Measurements from ENCODE around the gene TECTA.

The TECTA gene

GRCh38 chr11:121109471-121109870, 8.4 kb downstream of the TECTA start:
- H3K4me3 ChIP-seq (ENCODE audit: low read depth in 1 of 2, low read length in 2 of 2): no peak overlapping the region
- no peaks in the 10 kb centered on the region for H3K4me1 ChIP-seq (ENCODE audit: insufficient read depth, low read length)
- no peak overlapping the region for H3K4me2 ChIP-seq (ENCODE audit: insufficient read depth, low read length)
- ATAC-seq (ENCODE audit: insufficient read depth, low read depth) (no peak), DNase-seq (no peak)
- no peaks in the 10 kb centered on the region for H3K36me3 ChIP-seq (ENCODE audit: insufficient read depth, low read length)
- no peaks in the 10 kb centered on the region for H3K79me2 ChIP-seq (ENCODE audit: insufficient read depth, low read length)
- H3K27ac ChIP-seq (ENCODE audit: low read length): no peak overlapping the region
- no peaks in the 10 kb centered on the region for H4K20me1 ChIP-seq (ENCODE audit: insufficient read depth, low read length)
- H3K27me3 ChIP-seq (ENCODE audit: insufficient read depth, low read length, poor library complexity): peaks cover 17% of the 10 kb centered on the region
- no peak for TF ChIP-seq EZH2 (IDR thresholded peaks at IDR 0.05; ENCODE audit: borderline replicate concordance, low read depth, low read length, severe bottlenecking)
- no peak for TF ChIP-seq CTCF (IDR thresholded peaks at IDR 0.05; ENCODE audit: borderline replicate concordance, extremely low read depth, low read length, poor library complexity, severe bottlenecking)
- H3K9me3 ChIP-seq (ENCODE audit: insufficient read depth, low read length, severe bottlenecking): no peaks in the 10 kb centered on the region
- H3K9ac ChIP-seq (ENCODE audit: low read depth, low read length): no peak overlapping the region
- H2AFZ ChIP-seq (ENCODE audit: low read depth, low read length): no peak overlapping the region

- TF ChIP-seq CTCF (IDR thresholded peaks at IDR 0.05; ENCODE audit: borderline replicate concordance, extremely low read depth, low read length, poor library complexity, severe bottlenecking) (no peak), EZH2 (IDR thresholded peaks at IDR 0.05; ENCODE audit: borderline replicate concordance, low read depth, low read length, severe bottlenecking) (no peak)
- DNase-seq (no peak), ATAC-seq (ENCODE audit: insufficient read depth, low read depth) (no peak)
- no peaks in the 10 kb centered on the region for H3K4me1 ChIP-seq (ENCODE audit: insufficient read depth, low read length)
- H3K4me2 ChIP-seq (ENCODE audit: insufficient read depth, low read length): no peak overlapping the region
- no peak overlapping the region for H3K9ac ChIP-seq (ENCODE audit: low read depth, low read length)
- no peaks in the 10 kb centered on the region for H3K79me2 ChIP-seq (ENCODE audit: insufficient read depth, low read length)
- no peak overlapping the region for H3K27ac ChIP-seq (ENCODE audit: low read length)
- H2AFZ ChIP-seq (ENCODE audit: low read depth, low read length): no peak overlapping the region
- no peaks in the 10 kb centered on the region for H3K9me3 ChIP-seq (ENCODE audit: insufficient read depth, low read length, severe bottlenecking)
- H3K27me3 ChIP-seq (ENCODE audit: insufficient read depth, low read length, poor library complexity): peaks cover 16% of the 10 kb centered on the region
- H3K36me3 ChIP-seq (ENCODE audit: insufficient read depth, low read length): no peaks in the 10 kb centered on the region
- no peaks in the 10 kb centered on the region for H4K20me1 ChIP-seq (ENCODE audit: insufficient read depth, low read length)
- no peak overlapping the region for H3K4me3 ChIP-seq (ENCODE audit: low read depth in 1 of 2, low read length in 2 of 2)
Observed at GRCh38 chr11:121109916-121110586, 9.0 kb downstream of the TECTA start.

- TF ChIP-seq CTCF (IDR thresholded peaks at IDR 0.05; ENCODE audit: borderline replicate concordance, extremely low read depth, low read length, poor library complexity, severe bottlenecking): no peak
- no peak for TF ChIP-seq EZH2 (IDR thresholded peaks at IDR 0.05; ENCODE audit: borderline replicate concordance, low read depth, low read length, severe bottlenecking)
- no peak overlapping the region for H3K9ac ChIP-seq (ENCODE audit: low read depth, low read length)
Observed at GRCh38 chr11:121110871-121111724, 10.1 kb downstream of the TECTA start.

More at GRCh38 chr11:121110871-121111724, 10.1 kb downstream of the TECTA start:
- no peak overlapping the region for H3K4me2 ChIP-seq (ENCODE audit: insufficient read depth, low read length)
- H3K4me3 ChIP-seq (ENCODE audit: low read depth in 1 of 2, low read length in 2 of 2): no peak overlapping the region
- H3K27me3 ChIP-seq (ENCODE audit: insufficient read depth, low read length, poor library complexity): peaks cover 16% of the 10 kb centered on the region
- no peak for ATAC-seq (ENCODE audit: insufficient read depth, low read depth)
- no peak overlapping the region for H3K27ac ChIP-seq (ENCODE audit: low read length)
- DNase-seq: no peak
- no peaks in the 10 kb centered on the region for H3K9me3 ChIP-seq (ENCODE audit: insufficient read depth, low read length, severe bottlenecking)
- H4K20me1 ChIP-seq (ENCODE audit: insufficient read depth, low read length): no peaks in the 10 kb centered on the region
- H3K4me1 ChIP-seq (ENCODE audit: insufficient read depth, low read length): no peaks in the 10 kb centered on the region
- H2AFZ ChIP-seq (ENCODE audit: low read depth, low read length): no peak overlapping the region
- no peaks in the 10 kb centered on the region for H3K36me3 ChIP-seq (ENCODE audit: insufficient read depth, low read length)
- H3K79me2 ChIP-seq (ENCODE audit: insufficient read depth, low read length): no peaks in the 10 kb centered on the region
